Endothelial cell of umbilical vein (primary cell): ENCODE measurements around the gene HOXB7. TPM values are rescaled to one million over a fixed set of nuclear protein-coding genes. Genes with fewer than 3 reads are reported as not detected.

Source experiments
- BruUV-seq: library from RNA; stranded (reverse); fragments of 400-500 nt; replicated peaks from 2 replicates; lab custom pipeline; 2021; lab: Mats Ljungman, UMichigan
- CTCF ChIA-PET: fragments of 300-600, 350-600 bp; sonication (Branson Sonifier 250); formaldehyde crosslinking; loops from one replicate; lab custom pipeline; 2021; ENCODE audit warnings: antibody characterized with exemption, inconsistent platforms; lab: Charles Lee
- POLR2A ChIA-PET: fragments of 300-600, 350-600 bp; sonication (Branson Sonifier 250); formaldehyde crosslinking; loops from one replicate; lab custom pipeline; 2021; ENCODE audit warnings: antibody characterized with exemption, inconsistent platforms; lab: Charles Lee
- DNase-seq: peaks from one replicate; pipeline ENCODE4 v3.0.0-alpha.2; 2011; ENCODE audit warnings: low read depth, low spot score
- FAIRE-seq: peaks from 2 replicates; lab custom pipeline; 2011; peaks lifted over from hg19 to GRCh38; lab: Jason Lieb, UNC
- H2AFZ ChIP-seq: 2 replicates; pipeline ENCODE4 v1.6.0; 2012; ENCODE audit warnings: low read depth, low read length, control low read depth, inconsistent platforms
- H3K27ac ChIP-seq: 2 replicates; pipeline ENCODE4 v1.5.1; 2011; ENCODE audit warnings: low read depth, mild to moderate bottlenecking, control low read depth, low read length, moderate library complexity; ENCODE audit not compliant: insufficient read depth
- H3K27me3 ChIP-seq, 2 experiments: 2 replicates each; pipeline versions ENCODE4 v1.6.0 to v1.6.1; 2011; ENCODE audit warnings: low read length in 2 of 2, mixed read lengths in 1 of 2; ENCODE audit not compliant: control insufficient read depth in 2 of 2, insufficient read depth in 2 of 2
- H3K36me3 ChIP-seq, 2 experiments: 2 replicates in 1 of 2; 3 replicates in 1 of 2; pipeline ENCODE4 v1.5.1; 2011; ENCODE audit warnings: low read length in 2 of 2, mild to moderate bottlenecking in 1 of 2, moderate library complexity in 1 of 2; ENCODE audit not compliant: control insufficient read depth in 2 of 2, insufficient read depth in 2 of 2; ENCODE audit errors: extremely low read depth in 1 of 2
- H3K4me1 ChIP-seq: 3 replicates; pipeline ENCODE4 v1.5.1; 2011; ENCODE audit warnings: mild to moderate bottlenecking, low read length; ENCODE audit not compliant: control insufficient read depth, insufficient read depth; ENCODE audit errors: extremely low read depth
- H3K4me2 ChIP-seq: 2 replicates; pipeline ENCODE4 v1.6.1; 2011; ENCODE audit warnings: low read length, control low read depth, mixed read lengths; ENCODE audit not compliant: insufficient read depth
- H3K4me3 ChIP-seq, 3 experiments: fragments of 200-600 bp in 1 of 3; sonication (generic), shearing (Covaris generic) in 1 of 3; replicated peaks in 1 of 3; 2 replicates each; pipeline ENCODE4 v1.5.1; 2011 to 2016; ENCODE audit warnings: control low read depth in 3 of 3, low read length in 3 of 3, mild to moderate bottlenecking in 2 of 3, inconsistent platforms in 1 of 3, low read depth in 1 of 3, moderate library complexity in 1 of 3; ENCODE audit not compliant: insufficient read depth in 1 of 3
- H3K79me2 ChIP-seq: 2 replicates; pipeline ENCODE4 v1.6.0; 2012; ENCODE audit warnings: low read length, inconsistent platforms; ENCODE audit not compliant: control insufficient read depth, insufficient read depth
- H3K9ac ChIP-seq: replicated peaks from 2 replicates; pipeline ENCODE3; 2011; ENCODE audit warnings: low read length, control low read depth; ENCODE audit not compliant: insufficient read depth; ENCODE audit errors: extremely low read depth
- H3K9me1 ChIP-seq: replicated peaks from 3 replicates; pipeline ENCODE4 v1.6.0; 2011; ENCODE audit warnings: mild to moderate bottlenecking, low read length; ENCODE audit not compliant: control insufficient read depth, insufficient read depth; ENCODE audit errors: extremely low read depth
- H3K9me3 ChIP-seq: replicated peaks from 2 replicates; pipeline ENCODE4 v1.5.1; 2012; ENCODE audit warnings: low read length, inconsistent platforms; ENCODE audit not compliant: control insufficient read depth, insufficient read depth
- H4K20me1 ChIP-seq: replicated peaks from 2 replicates; pipeline ENCODE3; 2011; ENCODE audit warnings: mild to moderate bottlenecking, low read length; ENCODE audit not compliant: control insufficient read depth, insufficient read depth; ENCODE audit errors: extremely low read depth
- EZH2 ChIP-seq: IDR thresholded peaks from 2 replicates; pipeline ENCODE4 v1.6.1; 2012; ENCODE audit warnings: borderline replicate concordance, low read depth, mild to moderate bottlenecking, moderate library complexity, low read length, inconsistent platforms; ENCODE audit not compliant: severe bottlenecking
- FOS ChIP-seq: IDR thresholded peaks from 2 replicates; pipeline ENCODE4 v1.6.1; 2011; ENCODE audit warnings: mild to moderate bottlenecking, low read length, moderate library complexity, borderline replicate concordance; ENCODE audit not compliant: insufficient read depth
- GATA2 ChIP-seq: IDR thresholded peaks from 2 replicates; pipeline ENCODE4 v1.7.0; 2011; ENCODE audit warnings: low read depth, mild to moderate bottlenecking, moderate library complexity, mixed read lengths, low read length; ENCODE audit not compliant: insufficient read length, insufficient read depth
- JUN ChIP-seq: IDR thresholded peaks from 2 replicates; pipeline ENCODE4 v1.6.1; 2011; ENCODE audit warnings: borderline replicate concordance, low read depth; ENCODE audit not compliant: insufficient read length, insufficient read depth
- MYC ChIP-seq: IDR thresholded peaks from one replicate; pipeline ENCODE4 v1.6.1; 2011; ENCODE audit warnings: mild to moderate bottlenecking, low read depth, low read length
- POLR2A ChIP-seq: IDR thresholded peaks from 2 replicates; pipeline ENCODE4 v1.6.1; 2012; ENCODE audit warnings: low read depth, mild to moderate bottlenecking, control low read depth, low read length
- POLR2AphosphoS5 ChIP-seq: IDR thresholded peaks from 2 replicates; pipeline ENCODE4 v1.6.1; 2012; ENCODE audit warnings: low read depth, mild to moderate bottlenecking, control low read depth, low read length, moderate library complexity; ENCODE audit not compliant: insufficient read depth
- dilution Hi-C: fragments of 300-500 bp; cut with MboI; formaldehyde crosslinking; loops from one replicate; pipeline ENCODE4 v1.15.0; 2019; ENCODE audit warnings: low sequenced_read_pairs; ENCODE audit not compliant: extremely low pct_ligation_motif_present
- intact Hi-C: fragments of 100-400 bp; cut with micrococcal nuclease; formaldehyde crosslinking; loops from one replicate; pipeline ENCODE4 v1.10.0; 2022
- polyA plus RNA-seq, 4 experiments: library from polyadenylated mRNA; depleted of rRNA in 3 of 4; stranded (reverse) in 3 of 4; unstranded in 1 of 4; fragments of >200 nt; gene quantifications; 2 replicates each; pipeline versions ENCODE4 v1.2.1 to v1.2.3, GENCODE V29; 2011 to 2012; ENCODE audit warnings: missing spikeins in 1 of 4
- total RNA-seq: library from RNA; stranded (reverse); gene quantifications from 2 replicates; pipeline ENCODE4 v1.2.3, GENCODE V29; 2021
- TF ChIP-seq, protein P1 (sequence below): IDR thresholded peaks from 2 replicates; pipeline ENCODE4 v1.6.1; 2011; ENCODE audit not compliant: insufficient read depth, insufficient read length
- TF ChIP-seq, protein P2 (sequence below), 2 donors: IDR thresholded peaks; 1 replicate in 1 of 2; 2 replicates in 1 of 2; pipeline ENCODE4 v1.5.1; 2011; ENCODE audit warnings: low read length in 2 of 2, mild to moderate bottlenecking in 2 of 2, moderate library complexity in 2 of 2, control low read depth in 1 of 2, inconsistent platforms in 1 of 2, low read depth in 1 of 2; ENCODE audit not compliant: insufficient read depth in 1 of 2; ENCODE audit errors: extremely low read depth in 1 of 2

HOXB7 gene
- total and polyA plus RNA-seq, 2 donors (not counting 3 experiments of a cell fraction or from before 2014, with no cell fraction given), result 23.5 to 24.5 TPM

DNA sequence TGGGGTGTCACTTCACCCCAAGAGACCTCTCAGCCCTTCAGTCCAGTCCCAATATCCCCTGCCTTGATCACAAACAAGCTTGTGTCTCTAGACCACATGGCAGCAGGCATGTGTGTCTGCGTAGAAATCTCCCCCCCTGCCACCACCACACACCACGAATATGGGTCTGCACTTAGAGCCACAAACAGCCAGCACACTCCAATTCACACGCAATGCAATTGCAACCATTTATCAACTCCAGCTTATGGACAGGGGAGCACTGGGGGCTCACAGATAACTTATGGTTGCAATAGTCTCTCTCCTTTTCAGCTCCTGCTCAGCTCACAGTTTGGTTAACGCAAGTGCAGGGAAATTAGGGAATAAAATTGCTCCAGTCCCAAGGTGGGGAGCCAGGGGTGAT lies 12.8 kb upstream of the HOXB7 start:
- Histone ChIP-seq H4K20me1 (no peaks in the 10 kb centered on the region), H2AFZ (no peak overlapping the region), H3K27me3 (peaks cover 66 to 90% of the 10 kb centered on the region in 2 experiments), H3K9me3 (no peaks in the 10 kb centered on the region), H3K9ac (no peak overlapping the region), H3K4me2 (no peak overlapping the region), H3K27ac (no peak overlapping the region), H3K79me2 (no peaks in the 10 kb centered on the region), H3K36me3 (no peaks in the 10 kb centered on the region), H3K4me1 (peaks cover 16% of the 10 kb centered on the region), H3K9me1 (no peaks in the 10 kb centered on the region), H3K4me3 (no peak overlapping the region)
- intact Hi-C loops, result no loop called here
- TF ChIP-seq MYC (no peak), EZH2 (peak; percentile 18), FOS (no peak), POLR2AphosphoS5 (no peak), POLR2A (no peak), GATA2 (no peak), JUN (no peak)
- TF ChIP-seq, protein P1, sequence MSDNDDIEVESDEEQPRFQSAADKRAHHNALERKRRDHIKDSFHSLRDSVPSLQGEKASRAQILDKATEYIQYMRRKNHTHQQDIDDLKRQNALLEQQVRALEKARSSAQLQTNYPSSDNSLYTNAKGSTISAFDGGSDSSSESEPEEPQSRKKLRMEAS, result no peak
- TF ChIP-seq, protein P2, sequence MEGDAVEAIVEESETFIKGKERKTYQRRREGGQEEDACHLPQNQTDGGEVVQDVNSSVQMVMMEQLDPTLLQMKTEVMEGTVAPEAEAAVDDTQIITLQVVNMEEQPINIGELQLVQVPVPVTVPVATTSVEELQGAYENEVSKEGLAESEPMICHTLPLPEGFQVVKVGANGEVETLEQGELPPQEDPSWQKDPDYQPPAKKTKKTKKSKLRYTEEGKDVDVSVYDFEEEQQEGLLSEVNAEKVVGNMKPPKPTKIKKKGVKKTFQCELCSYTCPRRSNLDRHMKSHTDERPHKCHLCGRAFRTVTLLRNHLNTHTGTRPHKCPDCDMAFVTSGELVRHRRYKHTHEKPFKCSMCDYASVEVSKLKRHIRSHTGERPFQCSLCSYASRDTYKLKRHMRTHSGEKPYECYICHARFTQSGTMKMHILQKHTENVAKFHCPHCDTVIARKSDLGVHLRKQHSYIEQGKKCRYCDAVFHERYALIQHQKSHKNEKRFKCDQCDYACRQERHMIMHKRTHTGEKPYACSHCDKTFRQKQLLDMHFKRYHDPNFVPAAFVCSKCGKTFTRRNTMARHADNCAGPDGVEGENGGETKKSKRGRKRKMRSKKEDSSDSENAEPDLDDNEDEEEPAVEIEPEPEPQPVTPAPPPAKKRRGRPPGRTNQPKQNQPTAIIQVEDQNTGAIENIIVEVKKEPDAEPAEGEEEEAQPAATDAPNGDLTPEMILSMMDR (IDR thresholded peaks at IDR 0.05; ENCODE audit: extremely low read depth in 1 of 2, insufficient read depth in 1 of 2, low read depth in 1 of 2, low read length in 2 of 2), result no peak
- no peak for FAIRE-seq
- BruUV-seq, result no TSS peak
- DNase-seq, result no peak
- CTCF ChIA-PET, result interaction anchor here (0.5 to 6.3 kb wide), 5 partner anchors 9 to 374 kb away, joined by 3 to 45 read pairs (median 7); partner anchors contain the start of genes HOXB8 and IGF2BP1
- dilution Hi-C loops, result no loop called here
- POLR2A ChIA-PET, result no interaction called here
